BJ (cell line): ENCODE measurements around the gene TNS3. TPM values are rescaled to one million over a fixed set of nuclear protein-coding genes. Genes with fewer than 3 reads are reported as not detected.

Source experiments
- CTCF ChIA-PET: fragments of 350-600 bp; formaldehyde crosslinking; extraction: SDS; loops from one replicate; lab custom pipeline; 2021; ENCODE audit warnings: antibody characterized with exemption, inconsistent platforms; lab: Yijun Ruan, JAX
- POLR2A ChIA-PET: fragments of 300-600 bp; sonication (Branson Sonifier 250); formaldehyde crosslinking; extraction: SDS; loops from one replicate; lab custom pipeline; 2021; ENCODE audit warnings: antibody characterized with exemption; lab: Charles Lee
- DNase-seq: peaks from one replicate; pipeline ENCODE4 v3.0.0-alpha.2; 2011; ENCODE audit warnings: low read depth
- H3K27me3 ChIP-seq: 2 replicates; pipeline ENCODE4 v1.6.0; 2011; ENCODE audit warnings: low read length; ENCODE audit not compliant: control insufficient read depth, insufficient read depth
- H3K36me3 ChIP-seq: 2 replicates; pipeline ENCODE4 v1.5.1; 2011; ENCODE audit warnings: low read length; ENCODE audit not compliant: control insufficient read depth, insufficient read depth
- H3K4me3 ChIP-seq: 2 replicates; pipeline ENCODE4 v1.5.1; 2011; ENCODE audit warnings: low read depth, mild to moderate bottlenecking, control low read depth, low read length
- CTCF ChIP-seq: IDR thresholded peaks from 2 replicates; pipeline ENCODE4 v1.5.1; 2011; ENCODE audit warnings: low read depth, mild to moderate bottlenecking, control low read depth, inconsistent platforms, low read length, moderate library complexity; ENCODE audit not compliant: insufficient read depth
- polyA plus RNA-seq: library from polyadenylated mRNA; depleted of rRNA; stranded (reverse); fragments of >200 nt; gene quantifications from 2 replicates; pipeline ENCODE4 v1.2.3, GENCODE V29; 2011

TNS3 gene
- polyA plus RNA-seq, 1 experiment = 126 TPM

GRCh38 chr7:47597379-47597778, 15.5 kb upstream of the TNS3 start:
- H3K4me3 ChIP-seq = no peak overlapping the region
- CTCF ChIA-PET = interaction anchor here (0.6 kb wide), 1 partner anchor 183 kb away, joined by 3 read pairs; no protein-coding TSS in a partner anchor
- POLR2A ChIA-PET = no interaction called here

GRCh38 chr7:47596502-47597202, 14.7 kb upstream of the TNS3 start:
- CTCF ChIA-PET = interaction anchor here (0.6 kb wide), 1 partner anchor 182 kb away, joined by 3 read pairs; no protein-coding TSS in a partner anchor
- TF ChIP-seq CTCF = no peak
- DNase-seq = no peak
- no peaks in the 10 kb centered on the region for H3K36me3 ChIP-seq
- no peaks in the 10 kb centered on the region for H3K27me3 ChIP-seq
- no peak overlapping the region for H3K4me3 ChIP-seq
- POLR2A ChIA-PET = no interaction called here

More at GRCh38 chr7:47597379-47597778, 15.5 kb upstream of the TNS3 start:
- Histone ChIP-seq H3K27me3 (no peaks in the 10 kb centered on the region), H3K36me3 (no peaks in the 10 kb centered on the region)
- DNase-seq = no peak
- TF ChIP-seq CTCF = no peak

- ChIA-PET CTCF (no interaction called here), POLR2A (no interaction called here)
Observed at GRCh38 chr7:47594406-47594805, 12.5 kb upstream of the TNS3 start.

GRCh38 chr7:47591655-47592572, 10.0 kb upstream of the TNS3 start:
- ChIA-PET CTCF (interaction anchor here (0.6 to 1.8 kb wide), 5 partner anchors 9 to 291 kb away, joined by 3 to 5 read pairs (median 4); partner anchors contain the start of gene TNS3), POLR2A (interaction anchor here (0.6 to 1.5 kb wide), 2 partner anchors 9 to 22 kb away, joined by 4 to 8 read pairs; no protein-coding TSS in a partner anchor)
- DNase-seq = peak; percentile 62
- Histone ChIP-seq H3K27me3 (no peaks in the 10 kb centered on the region), H3K36me3 (no peaks in the 10 kb centered on the region), H3K4me3 (no peak overlapping the region)
- no peak for TF ChIP-seq CTCF

More at GRCh38 chr7:47594406-47594805, 12.5 kb upstream of the TNS3 start:
- H3K4me3 ChIP-seq = no peak overlapping the region
- H3K27me3 ChIP-seq = no peaks in the 10 kb centered on the region
- no peak for DNase-seq
- H3K36me3 ChIP-seq = no peaks in the 10 kb centered on the region
- no peak for TF ChIP-seq CTCF
